ENCODE measurements around the gene CDHR2.
"Not testable (repeated sequence)": the region's sequence is repeated elsewhere in the genome, so short reads cannot be mapped to it uniquely, and the experiment has no call there.

The CDHR2 gene

DNA sequence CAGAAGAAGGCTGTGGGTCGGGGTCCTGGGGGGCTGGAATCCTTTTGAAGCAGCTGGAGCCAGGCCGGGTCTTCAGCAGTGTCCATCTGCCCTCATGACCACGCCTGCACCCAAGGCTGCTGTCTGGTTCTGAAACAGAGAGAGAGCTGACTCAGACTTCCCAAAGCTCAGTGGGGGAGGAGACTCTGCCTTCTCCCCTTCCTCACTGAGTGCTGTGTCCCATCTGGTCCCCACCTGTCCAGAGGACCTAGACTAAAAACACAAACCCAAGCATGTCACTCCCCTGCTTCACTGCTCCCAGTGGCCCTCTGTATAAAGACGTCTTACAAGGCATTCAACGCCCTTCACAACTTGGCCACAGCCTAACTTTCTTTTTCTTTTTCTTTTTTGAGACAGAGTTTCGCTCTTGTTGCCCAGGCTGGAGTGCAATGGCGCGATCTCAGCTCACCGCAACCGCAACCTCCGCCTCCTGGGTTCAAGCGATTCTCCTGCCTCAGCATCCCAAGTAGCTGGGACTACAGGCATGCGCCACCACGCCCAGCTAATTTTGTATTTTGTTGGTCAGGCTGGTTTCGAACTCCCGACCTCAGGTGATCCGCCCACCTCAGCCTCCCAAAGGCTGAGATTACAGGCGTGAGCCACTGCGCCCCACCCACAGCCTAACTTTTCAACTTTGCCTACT lies 50.7 kb downstream of the CDHR2 start:
- WGBS (ENCODE audit: extremely low coverage, insufficient coverage, low lambda C conversion rate), result no CpG with 5 or more reads among the region's 19 CpGs
- not testable (repeated sequence) for H3K23ac ChIP-seq (ENCODE audit: low read length); DNase-seq

GRCh38 chr5:176601901-176602482 lies 52.9 kb downstream of the CDHR2 start:
- Histone ChIP-seq H2AK5ac (ENCODE audit: low read length) (no peak overlapping the region), H2BK5ac (ENCODE audit: low read length) (no peak overlapping the region), H3K23ac (ENCODE audit: low read length) (no peak overlapping the region), H3K9ac (ENCODE audit: low read length) (no peak overlapping the region), H3K4me3 (ENCODE audit: low read length) (no peak overlapping the region), H2BK120ac (ENCODE audit: low read depth, low read length) (no peak overlapping the region), H4K8ac (ENCODE audit: low read depth, low read length) (no peak overlapping the region), H3K36me3 (ENCODE audit: control insufficient read depth, insufficient read depth, low read length) (no peaks in the 10 kb centered on the region), H3K4ac (ENCODE audit: low read depth, low read length) (no peak overlapping the region), H3K56ac (ENCODE audit: low read length) (no peak overlapping the region), H2BK15ac (replicated peaks; ENCODE audit: low read depth) (no peak overlapping the region), H3K79me1 (ENCODE audit: low read length) (no peaks in the 10 kb centered on the region), H3K4me1 (ENCODE audit: control insufficient read depth, low read depth, low read length) (no peaks in the 10 kb centered on the region), H3K27ac (ENCODE audit: low read depth, low read length) (no peak overlapping the region), H4K5ac (ENCODE audit: low read length) (no peak overlapping the region), H3K4me2 (ENCODE audit: low read length) (no peak overlapping the region), H3K27me3 (ENCODE audit: insufficient read depth, low read length, poor library complexity) (no peaks in the 10 kb centered on the region), H3K79me2 (ENCODE audit: control insufficient read depth, insufficient read depth, low read length) (no peaks in the 10 kb centered on the region), H3K18ac (ENCODE audit: low read length) (no peak overlapping the region)
- no peak for DNase-seq
- WGBS (ENCODE audit: extremely low coverage, insufficient coverage, low lambda C conversion rate), result no CpG with 5 or more reads among the region's 12 CpGs

More for the DNA sequence above, 50.7 kb downstream of the CDHR2 start:
- not testable (repeated sequence) for H2BK5ac ChIP-seq (ENCODE audit: low read length); H3K4me1 ChIP-seq (ENCODE audit: control insufficient read depth, low read depth, low read length); H3K4me3 ChIP-seq (ENCODE audit: low read length); H2BK120ac ChIP-seq (ENCODE audit: low read depth, low read length); H3K18ac ChIP-seq (ENCODE audit: low read length); H3K4ac ChIP-seq (ENCODE audit: low read depth, low read length); H3K36me3 ChIP-seq (ENCODE audit: control insufficient read depth, insufficient read depth, low read length); H3K9ac ChIP-seq (ENCODE audit: low read length); H4K8ac ChIP-seq (ENCODE audit: low read depth, low read length); H3K79me1 ChIP-seq (ENCODE audit: low read length); H3K27me3 ChIP-seq (ENCODE audit: insufficient read depth, low read length, poor library complexity); H3K27ac ChIP-seq (ENCODE audit: low read depth, low read length); H2AK5ac ChIP-seq (ENCODE audit: low read length); H3K56ac ChIP-seq (ENCODE audit: low read length); H2BK15ac ChIP-seq (replicated peaks; ENCODE audit: low read depth); H3K4me2 ChIP-seq (ENCODE audit: low read length); H3K79me2 ChIP-seq (ENCODE audit: control insufficient read depth, insufficient read depth, low read length); H4K5ac ChIP-seq (ENCODE audit: low read length)

GRCh38 chr5:176603091-176603490 lies 53.9 kb downstream of the CDHR2 start:
- Histone ChIP-seq H3K4ac (ENCODE audit: low read depth, low read length) (no peak overlapping the region), H3K9ac (ENCODE audit: low read length) (no peak overlapping the region), H3K79me2 (ENCODE audit: control insufficient read depth, insufficient read depth, low read length) (no peaks in the 10 kb centered on the region), H3K27me3 (ENCODE audit: insufficient read depth, low read length, poor library complexity) (no peaks in the 10 kb centered on the region), H2BK5ac (ENCODE audit: low read length) (no peak overlapping the region), H3K27ac (ENCODE audit: low read depth, low read length) (no peak overlapping the region), H2AK5ac (ENCODE audit: low read length) (no peak overlapping the region), H3K4me1 (ENCODE audit: control insufficient read depth, low read depth, low read length) (no peaks in the 10 kb centered on the region), H3K18ac (ENCODE audit: low read length) (no peak overlapping the region), H3K4me2 (ENCODE audit: low read length) (no peak overlapping the region), H3K36me3 (ENCODE audit: control insufficient read depth, insufficient read depth, low read length) (no peaks in the 10 kb centered on the region), H2BK15ac (replicated peaks; ENCODE audit: low read depth) (no peak overlapping the region), H4K8ac (ENCODE audit: low read depth, low read length) (no peak overlapping the region), H3K56ac (ENCODE audit: low read length) (no peak overlapping the region), H2BK120ac (ENCODE audit: low read depth, low read length) (no peak overlapping the region), H3K79me1 (ENCODE audit: low read length) (no peaks in the 10 kb centered on the region), H4K5ac (ENCODE audit: low read length) (no peak overlapping the region), H3K4me3 (ENCODE audit: low read length) (no peak overlapping the region), H3K23ac (ENCODE audit: low read length) (no peak overlapping the region)
- DNase-seq, result no peak
- no CpG with 5 or more reads among the region's 2 CpGs for WGBS (ENCODE audit: extremely low coverage, insufficient coverage, low lambda C conversion rate)

DNA sequence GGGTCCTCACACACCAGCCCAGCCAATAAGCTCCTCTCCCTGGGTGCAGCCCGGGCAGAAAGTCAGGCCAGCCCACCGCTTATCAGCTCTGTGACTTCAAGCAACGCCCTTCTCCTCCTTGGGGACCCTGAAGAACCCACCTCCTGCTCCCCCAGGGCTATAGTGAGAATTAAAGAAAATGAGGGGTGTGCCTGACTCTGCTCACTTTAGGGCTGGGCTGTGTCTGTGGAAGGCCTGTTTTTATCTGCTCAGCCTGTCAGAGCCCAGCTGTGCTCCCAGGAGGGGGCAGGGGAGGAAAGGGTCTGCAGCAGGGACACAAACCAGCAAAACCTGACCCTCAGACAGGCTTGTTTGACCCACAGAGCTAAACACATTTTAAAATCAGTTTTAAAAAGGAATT lies 56.9 kb downstream of the CDHR2 start:
- Histone ChIP-seq H3K18ac (ENCODE audit: low read length) (no peak overlapping the region), H3K23ac (ENCODE audit: low read length) (no peak overlapping the region), H3K27me3 (ENCODE audit: insufficient read depth, low read length, poor library complexity) (no peaks in the 10 kb centered on the region), H3K4ac (ENCODE audit: low read depth, low read length) (no peak overlapping the region), H4K5ac (ENCODE audit: low read length) (no peak overlapping the region), H3K9ac (ENCODE audit: low read length) (no peak overlapping the region), H2BK15ac (replicated peaks; ENCODE audit: low read depth) (no peak overlapping the region), H3K27ac (ENCODE audit: low read depth, low read length) (no peak overlapping the region), H3K79me2 (ENCODE audit: control insufficient read depth, insufficient read depth, low read length) (no peaks in the 10 kb centered on the region), H2AK5ac (ENCODE audit: low read length) (no peak overlapping the region), H2BK5ac (ENCODE audit: low read length) (no peak overlapping the region), H3K4me2 (ENCODE audit: low read length) (no peak overlapping the region), H3K79me1 (ENCODE audit: low read length) (no peaks in the 10 kb centered on the region), H3K4me3 (ENCODE audit: low read length) (no peak overlapping the region), H2BK120ac (ENCODE audit: low read depth, low read length) (no peak overlapping the region), H3K36me3 (ENCODE audit: control insufficient read depth, insufficient read depth, low read length) (no peaks in the 10 kb centered on the region), H3K56ac (ENCODE audit: low read length) (no peak overlapping the region), H4K8ac (ENCODE audit: low read depth, low read length) (no peak overlapping the region), H3K4me1 (ENCODE audit: control insufficient read depth, low read depth, low read length) (no peaks in the 10 kb centered on the region)
- no peak for DNase-seq
- no CpG with 5 or more reads among the region's 3 CpGs for WGBS (ENCODE audit: extremely low coverage, insufficient coverage, low lambda C conversion rate)

DNA sequence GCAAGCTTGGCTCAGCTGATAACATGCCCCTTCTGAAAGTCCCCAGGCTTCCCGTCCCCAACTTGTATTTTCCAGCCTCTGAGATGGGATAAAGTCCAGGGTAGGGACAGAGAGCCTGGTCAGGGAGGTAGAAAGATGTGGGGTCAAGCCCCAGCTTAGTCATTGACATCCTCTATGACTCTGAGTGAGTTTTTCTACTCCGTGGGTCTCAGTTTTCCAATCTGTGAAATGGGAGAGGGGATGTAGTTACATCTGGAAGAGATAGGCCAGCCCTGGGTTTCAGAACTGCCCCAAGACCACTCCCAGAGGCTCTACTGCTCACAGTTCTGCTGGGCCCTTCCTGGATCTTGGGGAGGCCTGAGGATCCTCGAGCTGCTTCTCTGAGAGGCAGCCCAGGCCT lies 57.7 kb downstream of the CDHR2 start:
- Histone ChIP-seq H2BK120ac (ENCODE audit: low read depth, low read length) (no peak overlapping the region), H3K23ac (ENCODE audit: low read length) (no peak overlapping the region), H3K79me1 (ENCODE audit: low read length) (no peaks in the 10 kb centered on the region), H3K9ac (ENCODE audit: low read length) (no peak overlapping the region), H3K79me2 (ENCODE audit: control insufficient read depth, insufficient read depth, low read length) (no peaks in the 10 kb centered on the region), H3K4me3 (ENCODE audit: low read length) (no peak overlapping the region), H3K4me2 (ENCODE audit: low read length) (no peak overlapping the region), H4K5ac (ENCODE audit: low read length) (no peak overlapping the region), H2BK5ac (ENCODE audit: low read length) (no peak overlapping the region), H3K27me3 (ENCODE audit: insufficient read depth, low read length, poor library complexity) (no peaks in the 10 kb centered on the region), H3K4ac (ENCODE audit: low read depth, low read length) (no peak overlapping the region), H3K4me1 (ENCODE audit: control insufficient read depth, low read depth, low read length) (no peaks in the 10 kb centered on the region), H3K56ac (ENCODE audit: low read length) (no peak overlapping the region), H2BK15ac (replicated peaks; ENCODE audit: low read depth) (no peak overlapping the region), H3K27ac (ENCODE audit: low read depth, low read length) (no peak overlapping the region), H3K36me3 (ENCODE audit: control insufficient read depth, insufficient read depth, low read length) (no peaks in the 10 kb centered on the region), H3K18ac (ENCODE audit: low read length) (no peak overlapping the region), H4K8ac (ENCODE audit: low read depth, low read length) (no peak overlapping the region), H2AK5ac (ENCODE audit: low read length) (no peak overlapping the region)
- no CpG with 5 or more reads among the region's 3 CpGs for WGBS (ENCODE audit: extremely low coverage, insufficient coverage, low lambda C conversion rate)
- no peak for DNase-seq

Data from mesendoderm (in vitro differentiated cells).